Measurements from ENCODE around the gene TSHR. TPM values are rescaled to one million over a fixed set of nuclear protein-coding genes. Genes with fewer than 3 reads are reported as not detected.

TSHR gene
- total RNA-seq, 1 experiment from 2014 or later: not detected

DNA sequence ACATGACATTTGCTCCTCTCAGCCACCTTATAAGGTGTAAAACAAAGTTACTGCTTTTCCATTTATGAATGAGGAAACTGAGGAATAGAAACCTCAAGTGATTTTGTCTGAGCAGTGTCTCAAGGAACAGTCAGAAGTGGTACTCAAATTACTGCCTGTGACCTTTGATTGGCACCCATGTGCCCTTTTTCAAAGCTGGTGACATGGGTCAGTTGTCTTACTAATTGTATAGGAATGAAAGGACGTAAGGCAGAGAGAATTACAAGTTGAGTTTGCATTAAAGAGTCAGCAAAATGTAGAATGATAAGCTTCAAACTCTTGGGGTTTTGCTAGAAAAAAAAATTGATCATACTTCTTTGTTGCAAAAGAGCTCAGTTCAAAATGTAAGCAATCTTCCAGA is 136.2 kb downstream of the TSHR start:
- Histone ChIP-seq H3T11ph (ENCODE audit: low read length) (no peak overlapping the region), H3K27ac (ENCODE audit: insufficient read length, low read depth, low read length) (no peak overlapping the region), H3K4ac (ENCODE audit: low read depth, low read length) (no peak overlapping the region), H3K14ac (ENCODE audit: insufficient read depth, low read length) (no peak overlapping the region), H2AK5ac (ENCODE audit: insufficient read length, low read length) (no peak overlapping the region), H2BK5ac (ENCODE audit: insufficient read length, low read length) (no peak overlapping the region), H3K79me1 (ENCODE audit: insufficient read depth, low read depth, low read length, poor library complexity, severe bottlenecking) (no peaks in the 10 kb centered on the region), H3K56ac (ENCODE audit: insufficient read length, low read depth, low read length) (no peak overlapping the region), H3K4me1 (ENCODE audit: insufficient read depth, low read length) (no peaks in the 10 kb centered on the region), H3K79me2 (ENCODE audit: insufficient read depth, low read length) (no peaks in the 10 kb centered on the region), H3K27me3 (ENCODE audit: insufficient read depth, low read length) (no peaks in the 10 kb centered on the region; the same call in 1 of the 2 replicates), H4K8ac (replicated peaks; ENCODE audit: insufficient read length, low read depth, low read length) (no peak overlapping the region), H2BK120ac (ENCODE audit: low read depth, low read length, poor library complexity, severe bottlenecking) (no peak overlapping the region), H2BK15ac (ENCODE audit: low read depth, low read length) (no peak overlapping the region), H3K9ac (ENCODE audit: extremely low read depth, insufficient read length, low read length) (no peak overlapping the region), H4K91ac (ENCODE audit: insufficient read length, low read depth, low read length) (no peak overlapping the region), H4K5ac (ENCODE audit: insufficient read length, low read depth, low read length) (no peak overlapping the region), H3K9me3 (ENCODE audit: control insufficient read depth, low read depth, low read length) (no peaks in the 10 kb centered on the region), H2AFZ (ENCODE audit: low read length) (no peak overlapping the region), H2BK12ac (ENCODE audit: insufficient read length, low read depth, low read length) (no peak overlapping the region), H3K23ac (ENCODE audit: insufficient read length, low read depth, low read length) (no peak overlapping the region), H3K23me2 (ENCODE audit: insufficient read length, low read depth, low read length, poor library complexity, severe bottlenecking) (no peaks in the 10 kb centered on the region), H3K4me2 (ENCODE audit: insufficient read depth, insufficient read length, low read length) (no peak overlapping the region), H3K18ac (ENCODE audit: insufficient read length, low read depth, low read length) (no peak overlapping the region), H2BK20ac (ENCODE audit: low read depth, low read length, poor library complexity, severe bottlenecking) (no peak overlapping the region), H4K20me1 (ENCODE audit: control insufficient read depth, insufficient read depth, insufficient read length) (no peaks in the 10 kb centered on the region)
- no peak overlapping the region for H3K27ac Mint-ChIP-seq
- WGBS (ENCODE audit: extremely low coverage, insufficient read length, low lambda C conversion rate): no CpG with 5 or more reads among the region's 1 CpG
- no peaks in the 10 kb centered on the region for H3K4me1 Mint-ChIP-seq
- no peak for DNase-seq
- no peaks in the 10 kb centered on the region for H3K36me3 Mint-ChIP-seq (ENCODE audit: insufficient read depth in 1 of 3, low read depth in 3 of 3)
- no peaks in the 10 kb centered on the region for H3K9me3 Mint-ChIP-seq
- H3K27me3 Mint-ChIP-seq (ENCODE audit: low read depth): no peaks in the 10 kb centered on the region
- no peak overlapping the region for H3K4me3 Mint-ChIP-seq
- TF ChIP-seq, protein P1, sequence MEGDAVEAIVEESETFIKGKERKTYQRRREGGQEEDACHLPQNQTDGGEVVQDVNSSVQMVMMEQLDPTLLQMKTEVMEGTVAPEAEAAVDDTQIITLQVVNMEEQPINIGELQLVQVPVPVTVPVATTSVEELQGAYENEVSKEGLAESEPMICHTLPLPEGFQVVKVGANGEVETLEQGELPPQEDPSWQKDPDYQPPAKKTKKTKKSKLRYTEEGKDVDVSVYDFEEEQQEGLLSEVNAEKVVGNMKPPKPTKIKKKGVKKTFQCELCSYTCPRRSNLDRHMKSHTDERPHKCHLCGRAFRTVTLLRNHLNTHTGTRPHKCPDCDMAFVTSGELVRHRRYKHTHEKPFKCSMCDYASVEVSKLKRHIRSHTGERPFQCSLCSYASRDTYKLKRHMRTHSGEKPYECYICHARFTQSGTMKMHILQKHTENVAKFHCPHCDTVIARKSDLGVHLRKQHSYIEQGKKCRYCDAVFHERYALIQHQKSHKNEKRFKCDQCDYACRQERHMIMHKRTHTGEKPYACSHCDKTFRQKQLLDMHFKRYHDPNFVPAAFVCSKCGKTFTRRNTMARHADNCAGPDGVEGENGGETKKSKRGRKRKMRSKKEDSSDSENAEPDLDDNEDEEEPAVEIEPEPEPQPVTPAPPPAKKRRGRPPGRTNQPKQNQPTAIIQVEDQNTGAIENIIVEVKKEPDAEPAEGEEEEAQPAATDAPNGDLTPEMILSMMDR (conservative IDR thresholded peaks at IDR 0.05): no peak

All from H9 (cell line).